ENCODE measurements around the gene NCOR2. TPM values are rescaled to one million over a fixed set of nuclear protein-coding genes. Genes with fewer than 3 reads are reported as not detected.

Gene NCOR2
- total RNA-seq, 1 donor from 2014 or later: 336 TPM

GRCh38 chr12:124566161-124566996, 1.0 kb downstream of the NCOR2 start:
- DNase-seq (ENCODE audit: low spot score in 2 of 2, unreplicated experiment in 2 of 2): peak; percentile 72 to 82
- TF ChIP-seq, protein P1, sequence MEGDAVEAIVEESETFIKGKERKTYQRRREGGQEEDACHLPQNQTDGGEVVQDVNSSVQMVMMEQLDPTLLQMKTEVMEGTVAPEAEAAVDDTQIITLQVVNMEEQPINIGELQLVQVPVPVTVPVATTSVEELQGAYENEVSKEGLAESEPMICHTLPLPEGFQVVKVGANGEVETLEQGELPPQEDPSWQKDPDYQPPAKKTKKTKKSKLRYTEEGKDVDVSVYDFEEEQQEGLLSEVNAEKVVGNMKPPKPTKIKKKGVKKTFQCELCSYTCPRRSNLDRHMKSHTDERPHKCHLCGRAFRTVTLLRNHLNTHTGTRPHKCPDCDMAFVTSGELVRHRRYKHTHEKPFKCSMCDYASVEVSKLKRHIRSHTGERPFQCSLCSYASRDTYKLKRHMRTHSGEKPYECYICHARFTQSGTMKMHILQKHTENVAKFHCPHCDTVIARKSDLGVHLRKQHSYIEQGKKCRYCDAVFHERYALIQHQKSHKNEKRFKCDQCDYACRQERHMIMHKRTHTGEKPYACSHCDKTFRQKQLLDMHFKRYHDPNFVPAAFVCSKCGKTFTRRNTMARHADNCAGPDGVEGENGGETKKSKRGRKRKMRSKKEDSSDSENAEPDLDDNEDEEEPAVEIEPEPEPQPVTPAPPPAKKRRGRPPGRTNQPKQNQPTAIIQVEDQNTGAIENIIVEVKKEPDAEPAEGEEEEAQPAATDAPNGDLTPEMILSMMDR (IDR thresholded peaks at IDR 0.05; ENCODE audit: unreplicated experiment): no peak
- H3K27ac Mint-ChIP-seq: peak overlapping the region; percentile 95
- H3K36me3 Mint-ChIP-seq: no peaks in the 10 kb centered on the region
- H3K4me1 Mint-ChIP-seq: peaks cover 36% of the 10 kb centered on the region
- no peaks in the 10 kb centered on the region for H3K9me3 Mint-ChIP-seq
- peak overlapping the region; percentile 84 for H3K4me3 Mint-ChIP-seq
- no peaks in the 10 kb centered on the region for H3K27me3 Mint-ChIP-seq (ENCODE audit: low read depth)

GRCh38 chr12:124565656-124566160, 1.7 kb downstream of the NCOR2 start:
- H3K4me3 Mint-ChIP-seq: peak overlapping the region; percentile 84
- no peak for DNase-seq (ENCODE audit: low spot score in 2 of 2, unreplicated experiment in 2 of 2)
- H3K27me3 Mint-ChIP-seq (ENCODE audit: low read depth): no peaks in the 10 kb centered on the region
- no peaks in the 10 kb centered on the region for H3K9me3 Mint-ChIP-seq
- H3K36me3 Mint-ChIP-seq: no peaks in the 10 kb centered on the region
- TF ChIP-seq, protein P1 (IDR thresholded peaks at IDR 0.05; ENCODE audit: unreplicated experiment): no peak
- H3K4me1 Mint-ChIP-seq: peaks cover 42% of the 10 kb centered on the region
- H3K27ac Mint-ChIP-seq: peak overlapping the region; percentile 95

GRCh38 chr12:124564971-124565491, 2.4 kb downstream of the NCOR2 start:
- H3K4me1 Mint-ChIP-seq: peaks cover 47% of the 10 kb centered on the region

GRCh38 chr12:124564232-124564958, 3.0 kb downstream of the NCOR2 start:
- Mint-ChIP-seq H3K4me3 (peak overlapping the region; percentile 84), H3K27ac (peak overlapping the region; percentile 75), H3K27me3 (ENCODE audit: low read depth) (no peaks in the 10 kb centered on the region), H3K36me3 (peaks cover 2% of the 10 kb centered on the region), H3K9me3 (peaks cover 2% of the 10 kb centered on the region), H3K4me1 (peaks cover 48% of the 10 kb centered on the region)
- TF ChIP-seq, protein P1 (IDR thresholded peaks at IDR 0.05; ENCODE audit: unreplicated experiment): no peak
- DNase-seq (ENCODE audit: low spot score in 2 of 2, unreplicated experiment in 2 of 2): no peak

More at GRCh38 chr12:124564971-124565491, 2.4 kb downstream of the NCOR2 start:
- peak overlapping the region; percentile 84 for H3K4me3 Mint-ChIP-seq
- no peaks in the 10 kb centered on the region for H3K27me3 Mint-ChIP-seq (ENCODE audit: low read depth)
- no peaks in the 10 kb centered on the region for H3K36me3 Mint-ChIP-seq
- no peaks in the 10 kb centered on the region for H3K9me3 Mint-ChIP-seq
- peak overlapping the region; percentile 95 for H3K27ac Mint-ChIP-seq
- no peak for DNase-seq (ENCODE audit: low spot score in 2 of 2, unreplicated experiment in 2 of 2)
- TF ChIP-seq, protein P1 (IDR thresholded peaks at IDR 0.05; ENCODE audit: unreplicated experiment): no peak

- TF ChIP-seq, protein P1 (IDR thresholded peaks at IDR 0.05; ENCODE audit: unreplicated experiment): no peak
- Mint-ChIP-seq H3K9me3 (peaks cover 4% of the 10 kb centered on the region), H3K36me3 (peaks cover 4% of the 10 kb centered on the region), H3K4me1 (peaks cover 48% of the 10 kb centered on the region), H3K27me3 (ENCODE audit: low read depth) (no peaks in the 10 kb centered on the region), H3K4me3 (peak overlapping the region; percentile 36), H3K27ac (peak overlapping the region; percentile 69)
- no peak for DNase-seq (ENCODE audit: low spot score in 2 of 2, unreplicated experiment in 2 of 2)
Observed at GRCh38 chr12:124563809-124564208, 3.6 kb downstream of the NCOR2 start.
